Measurements from ENCODE around the gene PCDH8.
"Not testable (repeated sequence)": the region's sequence is repeated elsewhere in the genome, so short reads cannot be mapped to it uniquely, and the experiment has no call there.

Gene PCDH8

DNA sequence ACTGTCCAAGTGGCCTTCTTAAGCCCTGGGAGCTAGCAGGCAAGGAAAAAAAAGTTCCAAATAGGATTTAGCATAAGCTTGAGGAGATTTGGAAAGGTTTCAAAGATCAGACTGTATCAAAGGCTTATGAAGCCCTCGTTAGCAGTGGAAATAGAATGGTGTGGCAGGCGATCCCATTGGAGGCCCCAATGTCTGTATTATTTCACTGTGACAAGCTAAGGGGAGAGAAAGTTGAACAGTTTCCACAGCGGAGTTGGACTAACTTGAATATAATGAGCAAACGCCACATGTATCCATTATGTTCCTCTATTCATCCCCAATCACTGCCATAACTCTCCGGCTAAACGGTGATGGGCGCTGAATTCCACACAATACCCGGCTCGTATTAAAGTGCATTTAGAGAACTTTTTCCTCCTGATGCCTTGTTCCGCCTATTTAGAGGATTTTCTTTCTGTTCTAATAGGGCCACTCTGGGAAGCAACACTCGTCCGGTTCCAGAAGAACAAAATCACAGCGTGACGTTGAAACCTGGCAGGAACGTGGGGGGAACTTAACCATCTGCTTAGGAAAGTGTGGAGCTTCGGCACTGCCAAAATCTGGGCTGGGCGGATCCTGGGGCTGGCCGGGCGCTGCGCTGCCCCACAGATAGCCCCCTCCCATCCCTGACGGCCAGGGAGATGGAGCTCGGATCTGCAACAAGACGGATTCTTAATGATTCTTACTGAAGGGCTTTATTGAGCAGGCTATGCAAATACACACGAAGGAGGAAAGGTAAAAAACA, 1.0 kb upstream of the PCDH8 start:
- no peak for DNase-seq

GRCh38 chr13:52847682-52848432, 583 bp downstream of the PCDH8 start:
- no peak for DNase-seq

GRCh38 chr13:52847322-52847681, 1.1 kb downstream of the PCDH8 start:
- DNase-seq, result no peak

GRCh38 chr13:52846567-52847321, 1.7 kb downstream of the PCDH8 start:
- DNase-seq, result no peak

DNA sequence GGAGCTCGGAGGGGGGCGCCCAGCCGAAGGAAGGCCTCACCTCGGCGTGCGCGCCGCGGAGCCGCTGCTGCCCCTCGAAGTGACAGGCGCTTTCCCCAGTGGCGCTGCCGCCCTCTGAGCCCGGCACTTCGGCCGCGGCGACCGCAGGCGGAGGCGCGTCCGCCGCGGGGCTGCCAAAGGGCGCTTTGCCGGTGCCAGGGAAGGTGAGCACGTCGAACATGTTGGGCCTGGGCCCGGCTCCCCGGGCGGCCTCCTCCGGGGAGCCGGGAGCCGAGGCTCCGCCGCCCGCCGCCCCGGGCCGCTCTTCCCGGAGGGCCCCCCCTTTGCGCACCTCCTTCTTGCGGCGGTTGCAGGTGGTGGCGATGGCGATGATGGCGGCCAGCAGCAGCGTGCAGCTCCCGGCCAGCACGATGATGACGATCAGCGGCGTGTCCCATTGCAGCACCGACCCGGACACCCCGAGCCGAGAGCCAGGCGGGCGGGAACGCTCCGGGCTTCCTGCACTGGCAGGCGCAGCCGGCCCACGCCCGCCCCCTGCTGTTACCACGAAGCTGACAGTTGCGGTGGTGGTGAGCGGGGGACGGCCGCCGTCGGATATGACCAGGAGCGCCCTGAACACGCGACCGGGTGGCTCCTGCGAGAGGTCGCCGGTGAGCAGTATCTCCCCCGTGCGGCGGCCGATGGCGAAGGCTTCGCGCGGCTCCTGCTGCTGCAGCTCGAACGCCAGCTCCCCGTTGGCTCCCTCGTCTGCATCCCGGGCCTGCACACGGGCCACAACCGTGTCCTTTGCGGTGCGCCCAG, 2.5 kb downstream of the PCDH8 start:
- DNase-seq, result no peak

DNA sequence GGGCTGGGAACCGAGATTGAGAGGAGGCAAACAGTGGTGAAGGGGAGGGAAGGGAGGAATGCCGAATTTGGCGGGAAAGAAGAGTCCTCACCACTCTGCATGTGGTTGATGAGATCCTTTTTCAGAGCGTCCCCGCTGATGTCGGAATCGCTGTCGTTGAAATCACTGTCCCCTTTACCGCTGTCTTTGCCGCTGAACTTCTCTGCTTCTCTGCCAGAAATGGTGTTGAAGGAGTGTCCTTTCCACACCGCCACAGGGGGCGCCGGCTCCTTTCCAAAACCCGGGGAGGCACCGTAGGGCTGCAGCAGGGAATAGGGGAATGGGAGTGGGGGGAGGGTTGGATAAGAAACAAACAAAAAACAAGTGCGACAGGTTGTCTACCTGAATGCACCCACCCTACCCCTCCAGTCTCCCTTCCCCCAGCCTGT, 3.1 kb downstream of the PCDH8 start:
- no peak for DNase-seq

- no peak for DNase-seq
Measured at GRCh38 chr13:52844836-52845235, 3.6 kb downstream of the PCDH8 start.

DNA sequence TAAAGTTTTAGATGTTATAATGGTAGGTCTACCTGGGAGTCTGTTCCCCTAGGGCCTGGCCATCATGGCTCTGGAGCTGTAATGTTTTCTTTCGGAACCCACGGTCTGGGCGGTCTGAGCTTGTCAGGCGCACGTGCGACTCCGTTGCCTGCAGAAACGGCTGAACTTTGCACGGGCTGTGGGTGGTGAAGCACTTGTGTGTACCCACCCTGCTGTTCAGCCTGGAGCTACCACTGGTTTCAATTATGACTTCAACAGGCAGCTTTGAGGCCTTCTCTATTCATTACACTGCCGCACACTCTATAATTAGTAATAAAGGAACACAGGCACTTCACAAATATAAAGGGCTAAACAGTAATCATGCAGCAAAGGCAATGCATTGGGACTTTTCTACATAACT, 6.0 kb downstream of the PCDH8 start:
- no peak for DNase-seq

GRCh38 chr13:52840066-52840465, 8.4 kb downstream of the PCDH8 start:
- no peak for DNase-seq

GRCh38 chr13:52838433-52839107, 9.9 kb downstream of the PCDH8 start:
- no peak for DNase-seq

DNA sequence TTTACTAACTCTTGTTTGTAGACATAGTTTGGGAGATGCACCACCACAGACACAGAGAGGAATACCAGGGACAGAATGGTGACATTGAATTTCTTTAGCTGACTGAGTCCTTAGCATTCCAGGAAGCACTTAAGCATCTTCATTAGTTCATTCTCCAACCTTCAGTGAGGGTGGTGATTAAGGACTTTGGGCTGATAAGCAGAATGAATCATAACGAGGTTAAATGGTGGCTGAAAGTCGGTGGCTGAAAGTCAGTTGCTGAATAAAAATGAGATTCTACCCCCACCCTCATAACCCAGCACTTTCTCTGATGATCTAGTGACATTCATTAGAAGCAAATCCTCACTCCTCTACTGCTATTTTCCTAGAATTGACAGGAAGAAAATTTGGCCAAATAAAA, 10.6 kb downstream of the PCDH8 start:
- DNase-seq, result no peak

- DNase-seq, result no peak
Measured at GRCh38 chr13:52835071-52835839, 13.2 kb downstream of the PCDH8 start.

GRCh38 chr13:52833296-52833875, 15.1 kb downstream of the PCDH8 start:
- no peak for DNase-seq

- no peak for DNase-seq
Measured at GRCh38 chr13:52832313-52832712, 16.1 kb downstream of the PCDH8 start.

GRCh38 chr13:52830946-52831345, 17.5 kb downstream of the PCDH8 start:
- no peak for DNase-seq

DNA sequence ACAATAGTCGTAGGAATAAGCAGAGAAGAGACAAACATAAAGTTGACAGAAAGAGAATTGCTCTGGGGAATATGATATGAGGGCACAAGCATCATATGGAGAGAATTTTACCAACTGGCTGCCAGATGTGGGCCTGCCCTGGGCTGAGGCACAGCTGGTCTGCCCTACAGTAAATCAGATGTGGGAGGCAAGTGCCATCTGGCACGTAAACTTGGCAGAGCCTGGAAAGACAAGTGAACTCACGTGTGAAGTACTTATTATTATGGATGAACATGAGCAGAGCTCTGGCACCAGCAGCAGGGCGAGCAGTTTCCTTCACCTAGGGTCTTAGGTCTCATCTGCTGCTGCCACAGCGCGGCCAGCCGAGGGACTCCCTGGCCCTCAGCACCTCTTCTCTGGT, 20.6 kb downstream of the PCDH8 start:
- no peak for DNase-seq

GRCh38 chr13:52817886-52818285, 30.6 kb downstream of the PCDH8 start:
- not testable (repeated sequence) for DNase-seq

- DNase-seq, result no peak
Measured at GRCh38 chr13:52815330-52815729, 33.1 kb downstream of the PCDH8 start.

DNA sequence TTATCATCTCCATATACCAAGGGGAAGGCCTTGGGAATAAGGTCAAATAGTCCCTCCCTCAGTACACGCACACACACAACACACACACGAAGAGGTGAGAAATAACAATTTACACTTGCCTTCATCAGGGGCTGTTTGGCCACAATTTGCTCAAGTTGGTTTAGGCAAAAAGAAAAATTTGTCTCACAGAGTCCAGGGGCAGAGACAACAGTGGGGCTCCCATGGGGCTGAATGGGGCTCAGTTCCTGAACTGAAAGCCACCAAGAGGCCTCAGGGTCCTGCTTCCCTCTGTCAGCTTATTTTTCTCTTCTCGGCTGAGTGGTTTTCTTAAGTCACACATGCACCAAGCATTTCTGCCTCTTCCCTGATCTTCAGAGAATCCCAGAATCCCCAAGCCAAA, 35.5 kb downstream of the PCDH8 start:
- DNase-seq, result no peak

- DNase-seq, result no peak
Measured at GRCh38 chr13:52811841-52812240, 36.6 kb downstream of the PCDH8 start.

DNA sequence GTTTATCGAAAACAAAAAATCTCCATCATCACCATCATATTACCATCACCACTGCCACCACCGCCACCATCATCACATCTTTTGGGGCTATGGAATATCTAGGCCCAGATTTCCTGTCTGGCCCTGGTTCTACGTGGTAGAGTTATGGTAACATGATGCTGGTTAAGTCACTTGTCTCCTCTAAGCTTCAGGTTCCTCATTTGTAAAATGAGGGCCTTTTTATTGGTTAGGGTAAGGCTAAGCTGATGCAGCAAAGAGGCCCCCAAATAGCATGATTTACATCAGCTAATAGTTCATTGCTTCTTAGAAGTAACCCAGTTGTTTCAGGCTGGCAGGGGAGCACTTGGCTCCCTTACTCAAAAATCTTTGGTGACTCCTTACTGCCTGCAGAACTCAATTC, 37.9 kb downstream of the PCDH8 start:
- DNase-seq, result no peak

Data from activated effector memory CD4-positive, alpha-beta T cell treated with Interleukin-2 at 50 U/mL for 16 hours (primary cell).